HFF-Myc (cell line): Measurements from ENCODE around the gene ST6GALNAC6.

Experiments
- DNase-seq: peaks from one replicate; pipeline ENCODE4 v3.0.0-alpha.2; 2011; ENCODE audit warnings: low read depth; ENCODE audit errors: extremely low read depth
- H3K4me3 ChIP-seq: replicated peaks from 2 replicates; pipeline ENCODE4 v1.5.1; 2011; ENCODE audit warnings: low read depth, mild to moderate bottlenecking, control low read depth, low read length
- TF ChIP-seq, protein P1 (sequence below): IDR thresholded peaks from 2 replicates; pipeline ENCODE4 v1.5.1; 2012; ENCODE audit warnings: mild to moderate bottlenecking, low read depth, low read length, control low read depth; ENCODE audit errors: missing control alignments

The ST6GALNAC6 gene, protein sequence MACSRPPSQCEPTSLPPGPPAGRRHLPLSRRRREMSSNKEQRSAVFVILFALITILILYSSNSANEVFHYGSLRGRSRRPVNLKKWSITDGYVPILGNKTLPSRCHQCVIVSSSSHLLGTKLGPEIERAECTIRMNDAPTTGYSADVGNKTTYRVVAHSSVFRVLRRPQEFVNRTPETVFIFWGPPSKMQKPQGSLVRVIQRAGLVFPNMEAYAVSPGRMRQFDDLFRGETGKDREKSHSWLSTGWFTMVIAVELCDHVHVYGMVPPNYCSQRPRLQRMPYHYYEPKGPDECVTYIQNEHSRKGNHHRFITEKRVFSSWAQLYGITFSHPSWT

GRCh38 chr9:127899128-127899943 lies at the start of gene ST6GALNAC6:
ST6GALNAC6 (minus strand) TSS chr9:127899603; CDS start chr9:127897981, 1,622 bp downstream.
- DNase-seq, result no peak
- TF ChIP-seq, protein P1, sequence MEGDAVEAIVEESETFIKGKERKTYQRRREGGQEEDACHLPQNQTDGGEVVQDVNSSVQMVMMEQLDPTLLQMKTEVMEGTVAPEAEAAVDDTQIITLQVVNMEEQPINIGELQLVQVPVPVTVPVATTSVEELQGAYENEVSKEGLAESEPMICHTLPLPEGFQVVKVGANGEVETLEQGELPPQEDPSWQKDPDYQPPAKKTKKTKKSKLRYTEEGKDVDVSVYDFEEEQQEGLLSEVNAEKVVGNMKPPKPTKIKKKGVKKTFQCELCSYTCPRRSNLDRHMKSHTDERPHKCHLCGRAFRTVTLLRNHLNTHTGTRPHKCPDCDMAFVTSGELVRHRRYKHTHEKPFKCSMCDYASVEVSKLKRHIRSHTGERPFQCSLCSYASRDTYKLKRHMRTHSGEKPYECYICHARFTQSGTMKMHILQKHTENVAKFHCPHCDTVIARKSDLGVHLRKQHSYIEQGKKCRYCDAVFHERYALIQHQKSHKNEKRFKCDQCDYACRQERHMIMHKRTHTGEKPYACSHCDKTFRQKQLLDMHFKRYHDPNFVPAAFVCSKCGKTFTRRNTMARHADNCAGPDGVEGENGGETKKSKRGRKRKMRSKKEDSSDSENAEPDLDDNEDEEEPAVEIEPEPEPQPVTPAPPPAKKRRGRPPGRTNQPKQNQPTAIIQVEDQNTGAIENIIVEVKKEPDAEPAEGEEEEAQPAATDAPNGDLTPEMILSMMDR, result no peak
- peak within 1 kb of the TSS; percentile 93 for H3K4me3 ChIP-seq

DNA sequence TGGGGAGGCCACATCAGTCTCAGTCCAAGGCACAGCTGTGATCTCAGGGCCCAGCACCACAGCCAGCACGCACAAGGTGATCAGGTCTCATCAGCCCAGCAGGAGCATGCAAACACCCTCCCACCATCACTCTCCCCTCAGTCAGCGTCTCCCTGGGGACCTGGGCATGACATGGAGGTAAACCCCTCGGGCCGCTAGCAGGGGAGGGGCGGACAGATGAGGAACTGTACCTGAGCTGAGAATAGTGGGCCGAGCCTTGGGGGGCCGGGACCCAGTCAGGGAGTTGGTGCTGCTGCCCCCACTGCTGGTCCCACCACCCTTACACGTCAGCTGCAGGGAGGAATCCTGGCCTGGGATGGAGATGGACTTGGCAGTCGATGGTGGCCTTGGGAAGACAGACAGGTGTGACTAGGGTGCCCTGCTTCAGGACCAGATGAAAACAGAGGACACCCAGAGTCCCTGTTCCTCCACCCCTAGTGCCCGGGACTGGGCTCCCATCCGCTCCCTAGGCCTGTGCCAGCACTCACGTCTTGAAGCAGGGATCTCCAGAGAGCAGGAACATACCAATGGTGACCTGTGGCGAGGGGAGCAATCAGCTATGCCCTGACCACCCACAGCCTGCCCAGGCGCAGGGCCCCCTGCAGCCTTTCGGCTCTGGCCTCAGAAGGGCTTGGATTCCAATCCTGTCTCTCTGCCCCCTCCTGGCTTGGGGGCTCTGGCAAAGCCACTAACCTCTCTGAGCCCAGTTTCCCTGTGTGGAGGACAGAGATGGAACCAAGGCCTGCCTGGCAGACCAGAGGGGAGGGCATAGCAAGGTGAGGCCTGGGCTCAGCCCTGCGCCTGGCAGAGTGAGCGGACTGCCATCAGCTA lies 48.7 kb upstream of the ST6GALNAC6 start:
- TF ChIP-seq, protein P1, result no peak
- no peak for DNase-seq
- H3K4me3 ChIP-seq, result no peak overlapping the region

- no peak overlapping the region for H3K4me3 ChIP-seq
- DNase-seq, result no peak
- TF ChIP-seq, protein P1, result no peak
Measured at GRCh38 chr9:127946728-127947127, 47.3 kb upstream of the ST6GALNAC6 start.

DNA sequence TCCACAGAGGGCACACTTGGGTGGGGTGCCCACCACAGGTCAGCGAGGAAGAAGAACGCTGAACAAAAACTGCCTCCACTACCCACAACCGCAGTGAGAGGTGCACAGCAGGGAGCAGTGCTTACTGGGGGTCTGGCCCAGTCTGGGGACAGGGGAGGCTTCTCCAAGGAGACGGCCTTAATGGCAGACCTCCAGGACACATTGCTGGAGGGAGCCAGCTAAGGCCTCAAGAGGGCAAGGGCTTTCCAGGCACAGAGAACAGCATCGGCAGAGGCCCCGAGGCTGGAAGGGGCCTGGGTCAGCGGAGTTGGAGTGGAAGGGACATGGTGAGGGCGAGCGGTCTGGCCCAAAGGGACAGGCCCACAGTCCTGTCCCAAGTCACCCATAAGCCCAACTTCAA lies 46.5 kb upstream of the ST6GALNAC6 start:
- TF ChIP-seq, protein P1, result no peak
- no peak for DNase-seq
- no peak overlapping the region for H3K4me3 ChIP-seq

DNA sequence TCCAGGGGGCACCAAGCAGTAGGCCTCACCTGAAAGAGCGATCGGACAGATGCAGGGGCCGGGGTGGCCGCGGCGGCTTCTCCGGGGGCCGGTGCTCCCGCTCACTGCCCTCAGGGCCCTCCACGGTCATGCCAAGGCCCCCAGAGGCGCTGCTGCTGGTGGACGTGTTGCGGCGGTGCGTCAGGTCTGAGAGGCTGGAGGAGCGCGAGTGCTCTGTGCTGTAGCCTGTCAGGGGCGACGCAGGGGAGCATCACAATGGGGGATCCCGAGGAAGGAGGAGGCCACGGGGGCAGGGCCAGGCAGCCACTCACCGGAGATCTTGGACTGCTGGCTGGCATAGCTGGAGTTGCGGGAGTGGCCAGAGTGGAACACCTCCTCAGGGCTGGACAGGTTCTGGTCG lies 45.9 kb upstream of the ST6GALNAC6 start:
- H3K4me3 ChIP-seq, result no peak overlapping the region
- TF ChIP-seq, protein P1, result no peak
- DNase-seq, result no peak

DNA sequence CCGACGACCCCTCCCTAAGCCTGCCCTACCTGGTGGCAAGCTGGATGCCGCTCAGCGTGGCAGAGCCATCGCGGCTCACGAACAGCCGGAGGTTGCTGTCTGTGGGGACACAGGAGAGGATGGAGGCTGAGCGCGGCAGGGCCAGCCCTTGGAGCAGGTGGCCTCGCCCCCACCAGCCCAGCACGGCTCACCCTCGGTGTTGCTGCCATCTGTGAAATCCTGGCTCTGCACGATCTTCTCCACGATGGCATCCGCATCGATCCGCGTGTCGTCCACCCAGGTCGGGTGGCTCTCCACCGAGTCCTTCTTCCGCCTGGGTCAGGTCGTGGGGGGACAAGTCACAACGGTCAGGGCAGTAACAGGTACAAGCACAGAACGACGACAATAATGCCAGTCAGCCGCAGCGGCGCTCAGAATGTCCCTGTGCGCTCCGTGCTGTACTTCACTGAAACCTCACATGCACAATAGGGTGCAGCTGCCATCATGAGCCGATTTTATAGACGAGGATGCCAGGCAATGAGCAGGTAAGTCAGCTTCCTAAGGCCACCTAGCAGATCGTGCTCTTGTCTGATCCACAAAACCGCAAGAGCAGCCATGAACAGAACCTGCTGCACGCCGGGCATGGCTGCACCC lies 45.3 kb upstream of the ST6GALNAC6 start:
- TF ChIP-seq, protein P1, result no peak
- DNase-seq, result no peak
- no peak overlapping the region for H3K4me3 ChIP-seq
